ENCODE measurements around the gene LILRB3.

The LILRB3 gene

DNA sequence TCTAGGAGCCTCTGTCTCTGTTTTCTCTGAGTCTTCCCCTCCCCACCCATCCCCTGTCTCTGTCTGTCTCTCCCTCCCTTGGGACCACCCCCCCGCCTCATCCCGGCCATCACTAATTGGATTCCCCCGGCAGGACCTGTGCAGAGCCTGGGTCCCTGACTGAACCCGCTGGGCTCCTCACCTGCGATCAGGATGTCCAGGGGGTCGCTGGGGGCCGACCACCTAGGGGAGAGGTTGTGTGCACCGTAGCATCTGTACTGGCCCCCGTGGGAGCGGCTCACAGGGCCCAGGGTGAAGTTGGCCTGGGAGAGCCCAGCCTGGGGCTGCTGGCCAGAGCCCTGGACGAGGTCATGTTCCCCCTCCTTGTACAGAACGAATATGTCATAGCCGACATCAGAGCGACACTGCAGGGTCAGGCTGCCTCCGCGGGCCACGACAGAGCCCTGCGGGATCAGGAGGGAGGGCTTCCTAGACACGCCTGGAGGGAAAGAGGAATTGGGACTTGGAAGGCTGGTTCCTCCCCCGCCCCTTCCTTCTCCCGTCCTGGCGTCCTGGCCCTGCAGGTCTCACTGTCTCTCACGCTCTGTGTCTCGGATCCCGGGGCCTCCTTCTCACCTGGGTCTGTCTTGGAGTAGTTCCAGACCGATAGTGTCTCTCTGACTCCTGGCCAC, 32.4 kb upstream of the LILRB3 start:
- no peak overlapping the region for H2AFZ ChIP-seq (ENCODE audit: low read length)
- peaks cover 17% of the 10 kb centered on the region; the same call in 1 of the 2 replicates for H3K27me3 ChIP-seq (ENCODE audit: insufficient read depth, low read length)
- no peaks in the 10 kb centered on the region for H3K9me3 ChIP-seq (ENCODE audit: low read length)
- H3K4me3 ChIP-seq (ENCODE audit: low read depth, low read length, poor library complexity, severe bottlenecking): no peak overlapping the region
- H3K4me1 ChIP-seq (ENCODE audit: insufficient read depth, low read length, severe bottlenecking): no peaks in the 10 kb centered on the region
- no peak overlapping the region for H3K9ac ChIP-seq (ENCODE audit: low read length)
- H3K9me2 ChIP-seq (ENCODE audit: low read depth, low read length): no peaks in the 10 kb centered on the region
- H3K27ac ChIP-seq (ENCODE audit: low read depth, low read length, poor library complexity, severe bottlenecking): no peak overlapping the region
- H3K79me2 ChIP-seq (ENCODE audit: insufficient read depth, low read length): no peaks in the 10 kb centered on the region
- no peaks in the 10 kb centered on the region for H3K36me3 ChIP-seq (ENCODE audit: insufficient read depth, low read length)
- no peak overlapping the region for H3K4me2 ChIP-seq (ENCODE audit: low read length)
- TF ChIP-seq, protein P1, sequence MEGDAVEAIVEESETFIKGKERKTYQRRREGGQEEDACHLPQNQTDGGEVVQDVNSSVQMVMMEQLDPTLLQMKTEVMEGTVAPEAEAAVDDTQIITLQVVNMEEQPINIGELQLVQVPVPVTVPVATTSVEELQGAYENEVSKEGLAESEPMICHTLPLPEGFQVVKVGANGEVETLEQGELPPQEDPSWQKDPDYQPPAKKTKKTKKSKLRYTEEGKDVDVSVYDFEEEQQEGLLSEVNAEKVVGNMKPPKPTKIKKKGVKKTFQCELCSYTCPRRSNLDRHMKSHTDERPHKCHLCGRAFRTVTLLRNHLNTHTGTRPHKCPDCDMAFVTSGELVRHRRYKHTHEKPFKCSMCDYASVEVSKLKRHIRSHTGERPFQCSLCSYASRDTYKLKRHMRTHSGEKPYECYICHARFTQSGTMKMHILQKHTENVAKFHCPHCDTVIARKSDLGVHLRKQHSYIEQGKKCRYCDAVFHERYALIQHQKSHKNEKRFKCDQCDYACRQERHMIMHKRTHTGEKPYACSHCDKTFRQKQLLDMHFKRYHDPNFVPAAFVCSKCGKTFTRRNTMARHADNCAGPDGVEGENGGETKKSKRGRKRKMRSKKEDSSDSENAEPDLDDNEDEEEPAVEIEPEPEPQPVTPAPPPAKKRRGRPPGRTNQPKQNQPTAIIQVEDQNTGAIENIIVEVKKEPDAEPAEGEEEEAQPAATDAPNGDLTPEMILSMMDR (IDR thresholded peaks at IDR 0.05; ENCODE audit: low read length): no peak
- TF ChIP-seq EZH2 (IDR thresholded peaks at IDR 0.05; ENCODE audit: borderline replicate concordance, low read length): no peak
- H3F3A ChIP-seq (ENCODE audit: insufficient read depth, low read length): no peaks in the 10 kb centered on the region
- H4K20me1 ChIP-seq (ENCODE audit: insufficient read depth, low read length): no peaks in the 10 kb centered on the region

DNA sequence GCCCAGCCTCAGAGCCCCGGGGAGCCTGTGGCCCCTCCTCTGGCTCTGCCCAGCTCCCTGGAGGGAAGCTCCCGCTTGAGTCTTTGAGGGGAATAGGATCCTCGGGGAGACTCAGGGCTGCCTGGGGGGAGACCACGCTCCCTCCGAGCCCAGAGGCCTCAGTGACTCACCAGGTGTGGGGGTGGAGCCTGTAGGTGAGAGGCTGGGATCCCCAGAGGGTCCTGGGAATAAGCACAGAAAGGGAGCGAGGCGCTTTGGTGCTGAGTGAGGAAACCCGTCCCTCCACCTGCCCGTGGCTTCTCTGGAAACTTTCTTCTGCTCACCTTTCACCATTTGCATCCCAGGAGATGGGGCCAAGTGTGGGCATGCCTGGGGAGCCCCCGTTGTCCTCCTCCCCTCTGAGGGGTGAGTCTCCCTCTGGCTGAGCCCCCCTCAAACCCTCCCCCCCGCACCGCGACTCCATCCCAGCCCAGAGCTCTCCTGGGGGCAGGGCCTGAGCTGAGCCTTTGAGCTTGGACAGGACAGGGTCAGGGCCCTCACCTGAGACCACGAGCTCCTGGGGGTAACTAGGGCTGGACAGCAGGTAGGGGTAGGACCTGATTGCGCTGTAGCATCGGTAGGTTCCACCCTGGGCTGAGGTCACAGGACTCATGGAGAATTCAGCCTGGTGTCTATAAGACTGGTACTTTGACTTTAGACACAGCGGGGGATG, 31.5 kb upstream of the LILRB3 start:
- Histone ChIP-seq H3K9me3 (ENCODE audit: low read length) (no peaks in the 10 kb centered on the region), H3K79me2 (ENCODE audit: insufficient read depth, low read length) (no peaks in the 10 kb centered on the region), H3K36me3 (ENCODE audit: insufficient read depth, low read length) (no peaks in the 10 kb centered on the region), H3K4me2 (ENCODE audit: low read length) (no peak overlapping the region), H3F3A (ENCODE audit: insufficient read depth, low read length) (no peaks in the 10 kb centered on the region), H2AFZ (ENCODE audit: low read length) (no peak overlapping the region), H3K27ac (ENCODE audit: low read depth, low read length, poor library complexity, severe bottlenecking) (no peak overlapping the region), H4K20me1 (ENCODE audit: insufficient read depth, low read length) (no peaks in the 10 kb centered on the region), H3K9me2 (ENCODE audit: low read depth, low read length) (no peaks in the 10 kb centered on the region), H3K4me3 (ENCODE audit: low read depth, low read length, poor library complexity, severe bottlenecking) (no peak overlapping the region), H3K4me1 (ENCODE audit: insufficient read depth, low read length, severe bottlenecking) (no peaks in the 10 kb centered on the region), H3K27me3 (ENCODE audit: insufficient read depth, low read length) (peaks cover 12% of the 10 kb centered on the region; the same call in 1 of the 2 replicates), H3K9ac (ENCODE audit: low read length) (no peak overlapping the region)
- TF ChIP-seq, protein P1 (IDR thresholded peaks at IDR 0.05; ENCODE audit: low read length): no peak
- no peak for TF ChIP-seq EZH2 (IDR thresholded peaks at IDR 0.05; ENCODE audit: borderline replicate concordance, low read length)

DNA sequence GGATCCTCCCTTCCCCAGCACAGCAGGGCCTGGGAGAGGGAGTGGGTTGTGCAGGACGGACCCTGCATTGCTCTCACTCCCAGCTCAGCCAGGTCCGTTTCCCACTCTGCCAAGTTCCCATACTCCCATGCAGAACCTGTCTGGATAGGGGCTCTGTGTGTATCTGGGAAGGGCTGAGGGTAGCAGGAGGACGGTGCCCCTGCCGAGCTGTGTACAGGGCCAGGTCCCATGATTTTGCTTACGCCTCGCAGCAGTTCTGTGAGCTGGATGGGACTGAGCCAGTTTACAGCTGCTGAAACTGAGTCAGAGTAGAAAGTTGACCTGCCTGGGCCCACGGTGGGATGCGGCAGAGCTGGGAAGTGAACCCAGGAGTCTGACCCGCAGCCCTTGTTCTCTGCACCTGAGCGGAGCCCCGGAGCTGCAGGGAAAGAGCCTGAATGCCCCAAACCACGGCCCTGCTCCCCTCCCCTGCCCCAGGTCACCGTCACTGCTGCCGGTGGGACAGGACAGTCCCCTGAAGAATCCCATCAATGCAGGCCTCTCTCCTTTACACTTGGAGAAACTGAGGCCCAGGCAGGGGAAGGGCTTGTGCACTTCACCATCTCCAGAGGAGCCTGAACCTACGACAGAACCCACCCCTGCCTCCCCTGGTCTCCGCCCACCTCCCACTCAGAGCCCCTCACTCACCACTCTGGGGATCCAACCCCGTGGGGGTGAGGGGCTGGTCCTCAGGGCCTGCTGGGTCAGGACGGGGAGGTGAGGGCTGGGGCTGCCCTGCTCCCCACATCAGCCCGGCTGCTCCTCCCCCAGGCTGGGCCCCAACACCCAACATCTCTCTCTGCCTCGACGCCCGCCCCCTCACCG, 30.8 kb upstream of the LILRB3 start:
- no peak overlapping the region for H3K4me2 ChIP-seq (ENCODE audit: low read length)
- no peak overlapping the region for H2AFZ ChIP-seq (ENCODE audit: low read length)
- no peak overlapping the region for H3K4me3 ChIP-seq (ENCODE audit: low read depth, low read length, poor library complexity, severe bottlenecking)
- no peaks in the 10 kb centered on the region for H3K9me3 ChIP-seq (ENCODE audit: low read length)
- TF ChIP-seq, protein P1 (IDR thresholded peaks at IDR 0.05; ENCODE audit: low read length): no peak
- no peak for TF ChIP-seq EZH2 (IDR thresholded peaks at IDR 0.05; ENCODE audit: borderline replicate concordance, low read length)
- H4K20me1 ChIP-seq (ENCODE audit: insufficient read depth, low read length): no peaks in the 10 kb centered on the region
- no peaks in the 10 kb centered on the region for H3K4me1 ChIP-seq (ENCODE audit: insufficient read depth, low read length, severe bottlenecking)
- no peaks in the 10 kb centered on the region for H3F3A ChIP-seq (ENCODE audit: insufficient read depth, low read length)
- no peaks in the 10 kb centered on the region for H3K9me2 ChIP-seq (ENCODE audit: low read depth, low read length)
- H3K27ac ChIP-seq (ENCODE audit: low read depth, low read length, poor library complexity, severe bottlenecking): no peak overlapping the region
- H3K36me3 ChIP-seq (ENCODE audit: insufficient read depth, low read length): no peaks in the 10 kb centered on the region
- H3K9ac ChIP-seq (ENCODE audit: low read length): no peak overlapping the region
- H3K27me3 ChIP-seq (ENCODE audit: insufficient read depth, low read length): peaks cover 11% of the 10 kb centered on the region; the same call in 1 of the 2 replicates
- H3K79me2 ChIP-seq (ENCODE audit: insufficient read depth, low read length): no peaks in the 10 kb centered on the region
